Stimulated activated CD8-positive, alpha-beta memory T cell treated with anti-CD3 and anti-CD28 coated beads, Interleukin-2, amount 100 ng/mL, for 1 hour (primary cell): ENCODE results near the gene ZBTB20.

Source experiments
- DNase-seq, 2 donors: peaks; one replicate each; pipeline ENCODE4 v3.0.0-alpha.2; 2020; ENCODE audit warnings: low read depth in 2 of 2

ZBTB20 gene

DNA sequence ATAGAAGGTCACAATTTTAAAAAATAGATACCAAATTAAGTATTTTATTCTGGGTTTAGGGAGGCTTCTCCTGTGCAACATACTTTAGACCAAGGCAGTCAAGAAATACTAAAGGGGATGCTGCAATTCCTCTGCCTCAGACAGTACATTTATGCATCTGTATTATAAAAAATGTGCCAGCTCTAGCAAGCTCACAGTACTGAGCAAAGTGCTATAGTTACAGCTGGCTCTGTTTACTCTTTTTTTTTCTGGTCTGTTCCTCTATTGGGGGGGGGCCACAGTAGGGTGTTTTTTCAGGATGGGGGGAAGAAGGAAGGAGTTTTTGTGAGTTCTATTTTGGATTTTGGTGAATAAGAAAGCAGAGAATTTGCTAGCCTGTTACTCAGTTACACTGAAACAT is 668.3 kb downstream of the ZBTB20 start:
- no peak for DNase-seq

- DNase-seq: no peak
These were observed 670.6 kb downstream of the ZBTB20 start for GRCh38 chr3:114476511-114476910.

- no peak for DNase-seq
These were observed 675.6 kb downstream of the ZBTB20 start for GRCh38 chr3:114471478-114471877.

DNA sequence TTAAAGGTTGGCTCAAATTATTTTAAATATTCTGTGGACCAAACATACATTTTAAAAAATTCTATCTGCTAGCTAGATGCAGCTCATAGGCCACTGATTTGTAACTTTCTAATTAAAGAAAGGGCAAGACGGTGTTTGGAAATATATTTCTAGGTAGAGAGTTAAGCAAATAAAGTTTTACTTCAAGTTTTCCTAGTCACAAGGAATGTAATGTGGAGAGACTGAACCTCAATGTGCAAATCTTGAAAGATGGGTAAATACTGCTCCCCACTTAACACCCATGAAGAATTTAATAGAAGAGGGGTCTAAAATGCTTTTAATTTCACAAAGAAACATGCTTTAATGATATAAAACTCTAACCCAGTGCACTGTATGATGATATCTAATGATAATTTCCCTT is 678.0 kb downstream of the ZBTB20 start:
- DNase-seq: no peak

- no peak for DNase-seq
These were observed 680.3 kb downstream of the ZBTB20 start for GRCh38 chr3:114466816-114467215.

- no peak for DNase-seq
These were observed 680.8 kb downstream of the ZBTB20 start for GRCh38 chr3:114466251-114466650.

- DNase-seq: no peak
These were observed 682.5 kb downstream of the ZBTB20 start for GRCh38 chr3:114464548-114464947.

- no peak for DNase-seq
These were observed 684.3 kb downstream of the ZBTB20 start for GRCh38 chr3:114462750-114463149.

GRCh38 chr3:114460459-114460858 is 686.6 kb downstream of the ZBTB20 start:
- DNase-seq: no peak

DNA sequence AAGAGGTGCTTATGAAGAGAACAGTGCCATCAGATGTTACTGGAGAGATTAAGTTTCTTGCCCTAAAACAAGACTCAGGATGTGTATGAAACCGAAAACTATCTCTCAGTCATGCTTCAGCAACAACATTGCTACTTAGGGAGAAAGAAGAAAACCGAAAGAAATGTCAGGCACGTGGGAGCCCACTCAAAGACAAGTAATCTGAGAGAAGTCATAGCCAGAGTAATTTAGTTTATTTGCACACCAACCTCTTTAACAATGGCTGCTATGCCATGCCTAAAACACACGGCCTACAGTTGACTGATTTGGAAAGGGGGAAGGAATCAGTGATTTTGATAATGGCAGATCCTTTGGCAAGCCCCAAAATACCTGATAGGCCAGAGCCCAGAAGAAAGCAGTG is 690.3 kb downstream of the ZBTB20 start:
- DNase-seq: no peak

- no peak for DNase-seq
These were observed 691.7 kb downstream of the ZBTB20 start for GRCh38 chr3:114455432-114455831.

- no peak for DNase-seq
These were observed 692.4 kb downstream of the ZBTB20 start for GRCh38 chr3:114454551-114455251.

GRCh38 chr3:114453361-114453780 is 693.7 kb downstream of the ZBTB20 start:
- DNase-seq: no peak

- no peak for DNase-seq
These were observed 694.2 kb downstream of the ZBTB20 start for GRCh38 chr3:114452937-114453336.

DNA sequence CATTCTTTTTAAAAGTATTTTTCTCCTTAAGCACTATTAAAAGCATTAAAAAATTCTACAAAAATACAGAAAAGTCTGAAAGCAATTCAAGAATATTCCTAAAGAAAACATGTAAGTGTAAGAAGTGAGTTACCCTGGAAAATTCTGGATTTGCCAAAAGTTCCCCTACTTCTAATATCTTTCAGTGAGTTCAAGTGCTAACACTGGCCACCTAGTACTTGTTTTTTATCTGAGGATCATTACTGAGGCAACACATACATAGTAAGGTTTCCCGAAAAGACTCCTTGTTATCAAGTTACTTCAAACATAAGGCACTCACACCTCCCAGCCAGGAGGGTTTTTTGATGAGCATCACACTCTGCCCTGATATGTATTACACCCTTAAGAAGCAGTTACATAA is 694.8 kb downstream of the ZBTB20 start:
- no peak for DNase-seq

GRCh38 chr3:114451561-114452018 is 695.5 kb downstream of the ZBTB20 start:
- DNase-seq: no peak

DNA sequence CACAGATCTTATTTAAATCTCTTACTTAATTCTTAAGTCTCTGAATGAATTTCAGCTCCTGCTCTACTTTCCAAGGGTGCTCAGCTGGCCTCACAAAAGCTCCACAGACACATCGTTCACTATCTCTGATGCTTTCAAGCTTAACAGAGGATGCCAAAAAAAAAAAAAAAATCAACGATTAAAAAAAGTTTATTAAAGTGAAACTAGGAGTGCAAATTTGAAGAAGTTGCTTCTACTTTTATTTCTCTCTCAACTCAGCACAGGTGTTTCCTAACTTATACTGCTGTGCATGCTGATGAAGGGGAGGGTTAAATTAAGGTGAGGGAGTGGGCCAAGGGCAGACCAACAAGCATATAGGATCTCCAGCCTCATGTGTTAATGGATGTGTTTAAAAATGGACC is 696.0 kb downstream of the ZBTB20 start:
- DNase-seq: no peak

- no peak for DNase-seq
These were observed 697.0 kb downstream of the ZBTB20 start for GRCh38 chr3:114450008-114450596.

GRCh38 chr3:114449271-114450007 is 697.6 kb downstream of the ZBTB20 start:
- DNase-seq: no peak

DNA sequence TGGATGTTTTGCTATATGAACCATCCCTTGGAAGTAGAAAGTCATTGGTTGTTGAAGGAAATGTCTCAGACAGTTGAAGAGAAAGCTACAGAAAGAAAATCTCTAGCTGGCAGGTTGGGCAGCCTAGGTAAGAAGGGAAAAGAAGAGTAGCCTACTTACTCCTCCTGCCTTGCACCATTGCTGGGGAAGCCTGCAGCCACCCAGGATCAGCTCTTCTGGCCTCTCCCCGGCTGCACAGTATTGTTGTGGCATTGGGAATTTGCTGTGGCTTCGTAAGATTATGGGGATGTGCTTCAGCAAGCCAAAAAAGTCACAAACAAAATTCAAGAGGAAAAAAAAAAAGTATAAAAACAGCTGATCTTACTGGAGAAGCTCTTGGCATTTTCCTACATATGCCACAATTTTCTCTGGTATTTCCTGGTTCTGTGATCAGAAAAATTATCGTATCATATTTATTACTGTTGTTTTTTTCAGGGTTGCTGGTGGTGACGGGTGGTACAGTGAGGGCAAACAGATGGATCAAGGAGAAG is 699.1 kb downstream of the ZBTB20 start:
- DNase-seq: no peak

DNA sequence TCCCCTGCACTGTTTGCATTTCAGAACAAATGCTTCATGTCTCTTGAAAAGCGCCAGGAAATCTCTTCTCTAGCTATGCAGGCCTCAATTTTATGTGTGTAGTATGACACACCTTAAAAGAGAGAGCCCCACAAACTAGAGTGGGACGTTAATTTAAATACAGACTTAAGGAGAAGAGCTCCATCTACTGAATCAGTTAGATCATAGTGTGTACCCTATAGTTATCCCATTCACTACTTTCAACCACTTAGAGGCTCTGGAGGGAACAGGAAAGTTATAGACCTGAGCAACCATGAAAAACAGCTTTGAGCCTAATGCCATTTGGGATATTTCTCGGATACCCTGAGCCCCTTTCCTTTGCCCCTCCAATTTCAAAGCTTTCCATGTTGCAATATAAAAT is 699.5 kb downstream of the ZBTB20 start:
- DNase-seq: no peak

- no peak for DNase-seq
These were observed 700.5 kb downstream of the ZBTB20 start for GRCh38 chr3:114446600-114446999.

GRCh38 chr3:114445233-114445632 is 701.9 kb downstream of the ZBTB20 start:
- DNase-seq: no peak
